GM12878 (cell line): ENCODE measurements around the gene SLF2. TPM values are rescaled to one million over a fixed set of nuclear protein-coding genes. Genes with fewer than 3 reads are reported as not detected.

ENCODE experiments used
- CBX5 ChIP-seq: sonication (generic); IDR thresholded peaks from 2 replicates; pipeline ENCODE4 v1.6.1; 2016; ENCODE audit warnings: low read depth, moderate library complexity, mild to moderate bottlenecking, inconsistent platforms
- FOS ChIP-seq: IDR thresholded peaks from 3 replicates; pipeline ENCODE4 v1.6.1; 2011; ENCODE audit warnings: borderline replicate concordance; ENCODE audit not compliant: insufficient read length; ENCODE audit errors: extremely low read depth
- HDAC2 ChIP-seq: fragments of 200-600 bp; sonication (generic); IDR thresholded peaks from 2 replicates; pipeline ENCODE4 v1.6.1; 2017
- IKZF1 ChIP-seq: fragments of 450-650 bp; conservative IDR thresholded peaks from 2 replicates; pipeline ENCODE4 v1.6.1; 2017; ENCODE audit warnings: antibody characterized with exemption, mild to moderate bottlenecking
- JUND ChIP-seq: IDR thresholded peaks from 2 replicates; pipeline ENCODE4 v1.6.1; 2012; ENCODE audit warnings: low read depth, mild to moderate bottlenecking, low read length, improper control_type of control experiment, moderate library complexity
- LARP7 ChIP-seq: fragments of 450-650 bp; IDR thresholded peaks from 2 replicates; pipeline ENCODE4 v1.6.1; 2017; ENCODE audit warnings: mild to moderate bottlenecking
- MYB ChIP-seq: fragments of 150-350 bp; IDR thresholded peaks from 2 replicates; pipeline ENCODE4 v1.6.1; 2014; ENCODE audit warnings: mild to moderate bottlenecking, low read depth, low read length, borderline replicate concordance
- NFXL1 ChIP-seq: fragments of 450-650 bp; IDR thresholded peaks from 2 replicates; pipeline ENCODE4 v1.6.1; 2017; ENCODE audit warnings: antibody characterized with exemption, mild to moderate bottlenecking, borderline replicate concordance
- RAD21 ChIP-seq: IDR thresholded peaks from 2 replicates; pipeline ENCODE4 v1.6.1; 2011; ENCODE audit warnings: mild to moderate bottlenecking, low read depth, low read length, moderate library complexity; ENCODE audit not compliant: insufficient read depth
- SIN3A ChIP-seq: IDR thresholded peaks from 2 replicates; pipeline ENCODE4 v1.6.1; 2012; ENCODE audit warnings: low read depth, low read length, improper control_type of control experiment
- SUZ12 ChIP-seq: fragments of 200-600 bp; sonication (generic); IDR thresholded peaks from one replicate; pipeline ENCODE4 v1.6.1; 2018; ENCODE audit warnings: antibody characterized with exemption, mild to moderate bottlenecking; ENCODE audit not compliant: unreplicated experiment
- TCF12 ChIP-seq: IDR thresholded peaks from 2 replicates; pipeline ENCODE4 v1.6.1; 2011; ENCODE audit warnings: low read depth, mild to moderate bottlenecking, low read length
- ZZZ3 ChIP-seq: IDR thresholded peaks from 2 replicates; pipeline ENCODE4 v1.6.1; 2011; ENCODE audit warnings: low read depth; ENCODE audit not compliant: control insufficient read depth, insufficient read length
- polyA plus RNA-seq, 11 experiments: library from polyadenylated mRNA; depleted of rRNA in 4 of 11; unstranded in 6 of 11; stranded (reverse) in 5 of 11; fragments of >200 nt; fragmentation: Nextera tagmentation in 4 of 11; fragmentation: Illumina TruSeq in 1 of 11; extraction: Ambion mirVana in 4 of 11; extraction: Trizol in 1 of 11; gene quantifications; 1 replicate in 1 of 11; 2 replicates in 10 of 11; pipeline versions ENCODE4 v1.2.1 to v1.2.3, GENCODE V29; 2011 to 2016; ENCODE audit warnings: inconsistent platforms in 2 of 11, missing spikeins in 2 of 11, low read depth in 1 of 11
- total RNA-seq, 4 experiments: library from RNA; depleted of rRNA in 3 of 4; stranded (reverse); fragments of >200 nt in 3 of 4; fragmentation: Illumina TruSeq in 1 of 4; extraction: Trizol in 1 of 4; gene quantifications; 2 replicates each; pipeline versions ENCODE4 v1.2.1 to v1.2.3, GENCODE V29; 2013 to 2021
- TF ChIP-seq, protein P1 (sequence below): fragments of 450-650 bp; formaldehyde crosslinking; IDR thresholded peaks from 2 replicates; pipeline ENCODE4 v1.4.0; 2020; ENCODE audit warnings: mild to moderate bottlenecking, moderate library complexity
- TF ChIP-seq, protein P2 (sequence below): fragments of 450-650 bp; formaldehyde crosslinking; IDR thresholded peaks from 2 replicates; pipeline ENCODE4 v1.5.0; 2022; ENCODE audit warnings: mild to moderate bottlenecking, missing genetic modification characterization
- TF ChIP-seq, protein P3 (sequence below): fragments of 150-350 bp; IDR thresholded peaks from 2 replicates; pipeline ENCODE4 v1.6.1; 2014; ENCODE audit warnings: mild to moderate bottlenecking, low read depth, low read length
- TF ChIP-seq, protein P4 (sequence below): IDR thresholded peaks from 2 replicates; pipeline ENCODE4 v1.6.1; 2011; ENCODE audit warnings: mild to moderate bottlenecking, low read depth, low read length, moderate library complexity; ENCODE audit not compliant: insufficient replicate concordance

Gene SLF2
- total and polyA plus RNA-seq, 10 of the 15 experiments (the other 5 are each of a cell fraction or from before 2014, with no cell fraction given): 3.0 to 25.2 (median 17.9) TPM

DNA sequence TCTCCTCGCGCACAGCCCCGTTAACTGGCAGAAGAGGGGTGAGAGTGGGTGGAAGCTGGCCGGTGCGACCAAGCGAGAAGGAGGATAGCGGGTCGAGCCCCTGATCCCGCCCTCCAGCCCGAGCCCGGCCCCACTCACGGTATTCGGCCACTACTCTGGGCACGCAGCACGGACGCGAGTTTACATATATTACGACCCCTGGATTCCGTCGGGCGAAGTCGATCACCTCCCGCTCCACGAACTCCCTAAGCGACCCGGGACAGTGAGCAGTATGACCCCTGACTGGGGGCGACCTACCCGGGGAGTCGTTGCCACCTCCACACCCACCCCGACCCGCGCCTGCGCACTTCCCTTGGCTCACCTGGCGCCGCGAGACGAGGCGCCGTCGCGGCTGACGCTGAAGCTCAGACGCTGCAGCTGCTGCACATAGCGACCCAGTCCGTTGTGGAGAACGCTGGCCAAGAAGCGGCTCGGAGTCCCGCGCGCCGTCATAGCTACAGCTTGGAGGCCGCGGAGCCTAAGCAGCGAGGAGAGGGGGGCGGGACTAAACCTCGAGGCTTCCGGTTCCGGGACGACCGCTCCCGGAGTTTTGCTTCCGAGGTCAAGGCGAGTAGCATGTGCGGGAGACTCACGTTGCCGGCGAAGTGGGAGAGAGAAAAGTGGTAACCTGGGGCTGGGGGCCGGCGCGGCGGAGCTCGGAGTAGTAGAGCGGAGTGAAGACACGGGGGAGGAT is 74.4 kb downstream of the SLF2 start, which contains the start of the genes MRPL43 and TWNK (continued):
- TF ChIP-seq, protein P1, sequence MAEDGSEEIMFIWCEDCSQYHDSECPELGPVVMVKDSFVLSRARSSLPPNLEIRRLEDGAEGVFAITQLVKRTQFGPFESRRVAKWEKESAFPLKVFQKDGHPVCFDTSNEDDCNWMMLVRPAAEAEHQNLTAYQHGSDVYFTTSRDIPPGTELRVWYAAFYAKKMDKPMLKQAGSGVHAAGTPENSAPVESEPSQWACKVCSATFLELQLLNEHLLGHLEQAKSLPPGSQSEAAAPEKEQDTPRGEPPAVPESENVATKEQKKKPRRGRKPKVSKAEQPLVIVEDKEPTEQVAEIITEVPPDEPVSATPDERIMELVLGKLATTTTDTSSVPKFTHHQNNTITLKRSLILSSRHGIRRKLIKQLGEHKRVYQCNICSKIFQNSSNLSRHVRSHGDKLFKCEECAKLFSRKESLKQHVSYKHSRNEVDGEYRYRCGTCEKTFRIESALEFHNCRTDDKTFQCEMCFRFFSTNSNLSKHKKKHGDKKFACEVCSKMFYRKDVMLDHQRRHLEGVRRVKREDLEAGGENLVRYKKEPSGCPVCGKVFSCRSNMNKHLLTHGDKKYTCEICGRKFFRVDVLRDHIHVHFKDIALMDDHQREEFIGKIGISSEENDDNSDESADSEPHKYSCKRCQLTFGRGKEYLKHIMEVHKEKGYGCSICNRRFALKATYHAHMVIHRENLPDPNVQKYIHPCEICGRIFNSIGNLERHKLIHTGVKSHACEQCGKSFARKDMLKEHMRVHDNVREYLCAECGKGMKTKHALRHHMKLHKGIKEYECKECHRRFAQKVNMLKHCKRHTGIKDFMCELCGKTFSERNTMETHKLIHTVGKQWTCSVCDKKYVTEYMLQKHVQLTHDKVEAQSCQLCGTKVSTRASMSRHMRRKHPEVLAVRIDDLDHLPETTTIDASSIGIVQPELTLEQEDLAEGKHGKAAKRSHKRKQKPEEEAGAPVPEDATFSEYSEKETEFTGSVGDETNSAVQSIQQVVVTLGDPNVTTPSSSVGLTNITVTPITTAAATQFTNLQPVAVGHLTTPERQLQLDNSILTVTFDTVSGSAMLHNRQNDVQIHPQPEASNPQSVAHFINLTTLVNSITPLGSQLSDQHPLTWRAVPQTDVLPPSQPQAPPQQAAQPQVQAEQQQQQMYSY: no peak
- TF ChIP-seq LARP7: peak; percentile 75
- TF ChIP-seq TCF12: no peak
- TF ChIP-seq IKZF1: peak; percentile 75
- no peak for TF ChIP-seq JUND
- TF ChIP-seq NFXL1: no peak
- TF ChIP-seq ZZZ3: no peak
- no peak for TF ChIP-seq RAD21
- TF ChIP-seq SUZ12: no peak
- no peak for TF ChIP-seq CBX5
- peak; percentile 96 for TF ChIP-seq SIN3A
- TF ChIP-seq HDAC2: 0 out of 2 replicates have a peak, but pooled peaks have one; percentile 36
- no peak for TF ChIP-seq MYB
- TF ChIP-seq, protein P2, sequence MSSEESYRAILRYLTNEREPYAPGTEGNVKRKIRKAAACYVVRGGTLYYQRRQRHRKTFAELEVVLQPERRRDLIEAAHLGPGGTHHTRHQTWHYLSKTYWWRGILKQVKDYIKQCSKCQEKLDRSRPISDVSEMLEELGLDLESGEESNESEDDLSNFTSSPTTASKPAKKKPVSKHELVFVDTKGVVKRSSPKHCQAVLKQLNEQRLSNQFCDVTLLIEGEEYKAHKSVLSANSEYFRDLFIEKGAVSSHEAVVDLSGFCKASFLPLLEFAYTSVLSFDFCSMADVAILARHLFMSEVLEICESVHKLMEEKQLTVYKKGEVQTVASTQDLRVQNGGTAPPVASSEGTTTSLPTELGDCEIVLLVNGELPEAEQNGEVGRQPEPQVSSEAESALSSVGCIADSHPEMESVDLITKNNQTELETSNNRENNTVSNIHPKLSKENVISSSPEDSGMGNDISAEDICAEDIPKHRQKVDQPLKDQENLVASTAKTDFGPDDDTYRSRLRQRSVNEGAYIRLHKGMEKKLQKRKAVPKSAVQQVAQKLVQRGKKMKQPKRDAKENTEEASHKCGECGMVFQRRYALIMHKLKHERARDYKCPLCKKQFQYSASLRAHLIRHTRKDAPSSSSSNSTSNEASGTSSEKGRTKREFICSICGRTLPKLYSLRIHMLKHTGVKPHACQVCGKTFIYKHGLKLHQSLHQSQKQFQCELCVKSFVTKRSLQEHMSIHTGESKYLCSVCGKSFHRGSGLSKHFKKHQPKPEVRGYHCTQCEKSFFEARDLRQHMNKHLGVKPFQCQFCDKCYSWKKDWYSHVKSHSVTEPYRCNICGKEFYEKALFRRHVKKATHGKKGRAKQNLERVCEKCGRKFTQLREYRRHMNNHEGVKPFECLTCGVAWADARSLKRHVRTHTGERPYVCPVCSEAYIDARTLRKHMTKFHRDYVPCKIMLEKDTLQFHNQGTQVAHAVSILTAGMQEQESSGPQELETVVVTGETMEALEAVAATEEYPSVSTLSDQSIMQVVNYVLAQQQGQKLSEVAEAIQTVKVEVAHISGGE (CRISPR knock-in tag): no peak
- TF ChIP-seq, protein P3, sequence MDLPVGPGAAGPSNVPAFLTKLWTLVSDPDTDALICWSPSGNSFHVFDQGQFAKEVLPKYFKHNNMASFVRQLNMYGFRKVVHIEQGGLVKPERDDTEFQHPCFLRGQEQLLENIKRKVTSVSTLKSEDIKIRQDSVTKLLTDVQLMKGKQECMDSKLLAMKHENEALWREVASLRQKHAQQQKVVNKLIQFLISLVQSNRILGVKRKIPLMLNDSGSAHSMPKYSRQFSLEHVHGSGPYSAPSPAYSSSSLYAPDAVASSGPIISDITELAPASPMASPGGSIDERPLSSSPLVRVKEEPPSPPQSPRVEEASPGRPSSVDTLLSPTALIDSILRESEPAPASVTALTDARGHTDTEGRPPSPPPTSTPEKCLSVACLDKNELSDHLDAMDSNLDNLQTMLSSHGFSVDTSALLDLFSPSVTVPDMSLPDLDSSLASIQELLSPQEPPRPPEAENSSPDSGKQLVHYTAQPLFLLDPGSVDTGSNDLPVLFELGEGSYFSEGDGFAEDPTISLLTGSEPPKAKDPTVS: no peak
- TF ChIP-seq FOS: no peak
- TF ChIP-seq, protein P4, sequence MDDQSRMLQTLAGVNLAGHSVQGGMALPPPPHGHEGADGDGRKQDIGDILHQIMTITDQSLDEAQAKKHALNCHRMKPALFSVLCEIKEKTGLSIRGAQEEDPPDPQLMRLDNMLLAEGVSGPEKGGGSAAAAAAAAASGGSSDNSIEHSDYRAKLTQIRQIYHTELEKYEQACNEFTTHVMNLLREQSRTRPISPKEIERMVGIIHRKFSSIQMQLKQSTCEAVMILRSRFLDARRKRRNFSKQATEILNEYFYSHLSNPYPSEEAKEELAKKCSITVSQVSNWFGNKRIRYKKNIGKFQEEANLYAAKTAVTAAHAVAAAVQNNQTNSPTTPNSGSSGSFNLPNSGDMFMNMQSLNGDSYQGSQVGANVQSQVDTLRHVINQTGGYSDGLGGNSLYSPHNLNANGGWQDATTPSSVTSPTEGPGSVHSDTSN: no peak
